ENCODE measurements around the gene CELF2. TPM values are rescaled to one million over a fixed set of nuclear protein-coding genes. Genes with fewer than 3 reads are reported as not detected.
A peak's percentile ranks its signal among the peaks of the same experiment; 100 is the strongest.

Gene CELF2
- total RNA-seq, 3 donors from 2014 or later (not counting 1 experiment from before 2014, with no cell fraction given), result 282 to 298 (median 295) TPM

GRCh38 chr10:11219431-11219830, 201.8 kb downstream of the CELF2 start:
- ATAC-seq, result no peak
- 78% methylated on average over 1 of the region's 3 CpGs for WGBS (ENCODE audit: insufficient coverage)
- H3K27me3 Mint-ChIP-seq (ENCODE audit: low read depth in 2 of 2), result no peaks in the 10 kb centered on the region

DNA sequence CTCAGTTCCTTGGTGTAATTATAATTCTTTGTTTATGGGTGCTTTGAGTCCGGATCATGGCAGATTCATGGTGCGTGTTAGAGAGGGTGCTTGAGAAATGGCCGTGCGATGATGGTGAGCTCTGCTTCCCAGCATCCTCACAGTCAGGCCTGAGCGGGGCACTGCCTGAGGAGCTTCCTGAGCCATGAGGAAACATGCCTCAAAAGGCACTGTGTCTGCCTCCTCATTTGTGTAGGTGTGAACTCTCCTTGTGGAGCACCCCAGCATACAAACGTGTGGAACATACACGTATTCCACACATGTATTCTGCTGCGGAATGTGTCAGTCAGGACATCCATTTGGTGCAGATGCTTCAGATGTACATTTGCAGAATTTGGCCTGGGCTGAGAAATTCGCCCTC, 205.4 kb downstream of the CELF2 start:
- peaks cover 95% of the 10 kb centered on the region in 2 donors for H3K4me1 Mint-ChIP-seq
- intact Hi-C loops (cut with micrococcal nuclease), result no loop called here
- H3K36me3 ChIP-seq (ENCODE audit: control insufficient read depth, insufficient read depth, low read length), result peaks cover 77% of the 10 kb centered on the region
- no peak overlapping the region for H3K27ac Mint-ChIP-seq
- peaks cover 6% of the 10 kb centered on the region for H3K36me3 Mint-ChIP-seq
- H3K27ac ChIP-seq (ENCODE audit: low read length), result peak overlapping the region; percentile 9
- no peaks in the 10 kb centered on the region for H3K27me3 Mint-ChIP-seq (ENCODE audit: low read depth in 2 of 2)
- no peaks in the 10 kb centered on the region for H3K27me3 ChIP-seq (ENCODE audit: control insufficient read depth, insufficient read depth, low read length)
- no peak overlapping the region for H3K4me3 ChIP-seq (ENCODE audit: low read length)
- ATAC-seq (no peak), DNase-seq (no peak)
- no peaks in the 10 kb centered on the region for H3K9me3 ChIP-seq (ENCODE audit: control insufficient read depth, insufficient read depth, low read length)
- peaks cover 54% of the 10 kb centered on the region for H3K4me1 ChIP-seq (ENCODE audit: control insufficient read depth, insufficient read depth, low read length)
- 85% methylated on average over 9 of the region's 9 CpGs for WGBS (ENCODE audit: insufficient coverage)
- H3K9me3 Mint-ChIP-seq, result no peaks in the 10 kb centered on the region
- TF ChIP-seq, protein P1, sequence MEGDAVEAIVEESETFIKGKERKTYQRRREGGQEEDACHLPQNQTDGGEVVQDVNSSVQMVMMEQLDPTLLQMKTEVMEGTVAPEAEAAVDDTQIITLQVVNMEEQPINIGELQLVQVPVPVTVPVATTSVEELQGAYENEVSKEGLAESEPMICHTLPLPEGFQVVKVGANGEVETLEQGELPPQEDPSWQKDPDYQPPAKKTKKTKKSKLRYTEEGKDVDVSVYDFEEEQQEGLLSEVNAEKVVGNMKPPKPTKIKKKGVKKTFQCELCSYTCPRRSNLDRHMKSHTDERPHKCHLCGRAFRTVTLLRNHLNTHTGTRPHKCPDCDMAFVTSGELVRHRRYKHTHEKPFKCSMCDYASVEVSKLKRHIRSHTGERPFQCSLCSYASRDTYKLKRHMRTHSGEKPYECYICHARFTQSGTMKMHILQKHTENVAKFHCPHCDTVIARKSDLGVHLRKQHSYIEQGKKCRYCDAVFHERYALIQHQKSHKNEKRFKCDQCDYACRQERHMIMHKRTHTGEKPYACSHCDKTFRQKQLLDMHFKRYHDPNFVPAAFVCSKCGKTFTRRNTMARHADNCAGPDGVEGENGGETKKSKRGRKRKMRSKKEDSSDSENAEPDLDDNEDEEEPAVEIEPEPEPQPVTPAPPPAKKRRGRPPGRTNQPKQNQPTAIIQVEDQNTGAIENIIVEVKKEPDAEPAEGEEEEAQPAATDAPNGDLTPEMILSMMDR (IDR thresholded peaks at IDR 0.05), result no peak
- no peak overlapping the region for H3K4me3 Mint-ChIP-seq

More at GRCh38 chr10:11219431-11219830, 201.8 kb downstream of the CELF2 start:
- Histone ChIP-seq H3K36me3 (ENCODE audit: control insufficient read depth, insufficient read depth, low read length) (peaks cover 84% of the 10 kb centered on the region), H3K9me3 (ENCODE audit: control insufficient read depth, insufficient read depth, low read length) (no peaks in the 10 kb centered on the region), H3K27me3 (ENCODE audit: control insufficient read depth, insufficient read depth, low read length) (no peaks in the 10 kb centered on the region), H3K27ac (ENCODE audit: low read length) (peak overlapping the region; percentile 25), H3K4me1 (ENCODE audit: control insufficient read depth, insufficient read depth, low read length) (peaks cover 40% of the 10 kb centered on the region), H3K4me3 (ENCODE audit: low read length) (no peak overlapping the region)
- Mint-ChIP-seq H3K36me3 (peaks cover 5% of the 10 kb centered on the region), H3K4me1 (peaks cover 95% of the 10 kb centered on the region in 2 donors), H3K9me3 (no peaks in the 10 kb centered on the region), H3K4me3 (no peak overlapping the region), H3K27ac (no peak overlapping the region)
- TF ChIP-seq, protein P1 (IDR thresholded peaks at IDR 0.05), result no peak
- intact Hi-C loops (cut with micrococcal nuclease), result loop anchor here (5.0 kb wide), 1 partner anchor 33 kb away; no protein-coding TSS in a partner anchor
- DNase-seq, result no peak

GRCh38 chr10:11223507-11224140, 206.0 kb downstream of the CELF2 start:
- H3K36me3 Mint-ChIP-seq, result peaks cover 6% of the 10 kb centered on the region
- Histone ChIP-seq H3K27me3 (ENCODE audit: control insufficient read depth, insufficient read depth, low read length) (no peaks in the 10 kb centered on the region), H3K36me3 (ENCODE audit: control insufficient read depth, insufficient read depth, low read length) (peaks cover 74% of the 10 kb centered on the region), H3K27ac (ENCODE audit: low read length) (no peak overlapping the region), H3K4me3 (ENCODE audit: low read length) (no peak overlapping the region), H3K9me3 (ENCODE audit: control insufficient read depth, insufficient read depth, low read length) (no peaks in the 10 kb centered on the region), H3K4me1 (ENCODE audit: control insufficient read depth, insufficient read depth, low read length) (peaks cover 57% of the 10 kb centered on the region)
- no peak overlapping the region for H3K27ac Mint-ChIP-seq
- no peak for DNase-seq
- 96% methylated on average over 8 of the region's 9 CpGs for WGBS (ENCODE audit: insufficient coverage)
- intact Hi-C loops (cut with micrococcal nuclease), result no loop called here
- ATAC-seq, result no peak
- peak overlapping the region; percentile 9 for H3K4me3 Mint-ChIP-seq
- H3K9me3 Mint-ChIP-seq, result no peaks in the 10 kb centered on the region
- H3K27me3 Mint-ChIP-seq (ENCODE audit: low read depth in 2 of 2), result no peaks in the 10 kb centered on the region
- H3K4me1 Mint-ChIP-seq, result peaks cover 95 to 96% of the 10 kb centered on the region in 2 donors
- TF ChIP-seq, protein P1 (IDR thresholded peaks at IDR 0.05), result no peak

GRCh38 chr10:11224321-11224720, 206.6 kb downstream of the CELF2 start:
- H3K9me3 ChIP-seq (ENCODE audit: control insufficient read depth, insufficient read depth, low read length), result no peaks in the 10 kb centered on the region
- H3K27me3 ChIP-seq (ENCODE audit: control insufficient read depth, insufficient read depth, low read length), result no peaks in the 10 kb centered on the region
- WGBS (ENCODE audit: insufficient coverage), result 93% methylated on average over 5 of the region's 5 CpGs
- H3K4me3 ChIP-seq (ENCODE audit: low read length), result no peak overlapping the region
- H3K36me3 ChIP-seq (ENCODE audit: control insufficient read depth, insufficient read depth, low read length), result peaks cover 74% of the 10 kb centered on the region
- H3K4me1 ChIP-seq (ENCODE audit: control insufficient read depth, insufficient read depth, low read length), result peaks cover 64% of the 10 kb centered on the region
- Mint-ChIP-seq H3K9me3 (no peaks in the 10 kb centered on the region), H3K4me3 (peak overlapping the region; percentile 4), H3K4me1 (peaks cover 98% of the 10 kb centered on the region in 2 donors), H3K27me3 (ENCODE audit: low read depth in 2 of 2) (no peaks in the 10 kb centered on the region), H3K36me3 (peaks cover 6% of the 10 kb centered on the region), H3K27ac (no peak overlapping the region)
- intact Hi-C loops (cut with micrococcal nuclease), result no loop called here
- TF ChIP-seq, protein P1 (IDR thresholded peaks at IDR 0.05), result no peak
- ATAC-seq (no peak), DNase-seq (no peak)
- no peak overlapping the region for H3K27ac ChIP-seq (ENCODE audit: low read length)
